Breast epithelium (tissue), 4 donors: Measurements from ENCODE around the gene PER3. TPM values are rescaled to one million over a fixed set of nuclear protein-coding genes. Genes with fewer than 3 reads are reported as not detected.
"Not testable (repeated sequence)": the region's sequence is repeated elsewhere in the genome, so short reads cannot be mapped to it uniquely, and the experiment has no call there.

ENCODE experiments used
- DNase-seq, 2 donors: peaks; one replicate each; pipeline ENCODE4 v3.0.0-alpha.2; 2019; ENCODE audit warnings: low spot score in 2 of 2
- H3K27ac ChIP-seq, 2 donors: fragments of 200-600 bp; sonication (generic) in 1 of 2; one replicate each; pipeline ENCODE4 v1.5.1; 2016 to 2019; ENCODE audit warnings: mild to moderate bottlenecking in 1 of 2
- H3K27me3 ChIP-seq, 2 donors: fragments of 200-600 bp; sonication (generic) in 1 of 2; one replicate each; pipeline versions ENCODE4 v1.5.1 to v1.6.0; 2017 to 2019; ENCODE audit warnings: control low read depth in 1 of 2, mild to moderate bottlenecking in 1 of 2
- H3K36me3 ChIP-seq: fragments of 200-600 bp; one replicate; pipeline ENCODE4 v1.5.1; 2019
- H3K4me1 ChIP-seq, 2 donors: fragments of 200-600 bp; sonication (generic); one replicate each; pipeline ENCODE4 v1.5.1; 2016 to 2019; ENCODE audit warnings: control low read depth in 1 of 2
- H3K4me3 ChIP-seq, 3 donors: fragments of 200-600 bp; sonication (generic); 1 replicate in 2 of 3; 2 replicates in 1 of 3; pipeline ENCODE4 v1.5.1; 2016 to 2019; ENCODE audit warnings: mild to moderate bottlenecking in 3 of 3, moderate library complexity in 2 of 3
- H3K9me3 ChIP-seq, 2 donors: fragments of 200-600 bp; sonication (generic) in 1 of 2; one replicate each; pipeline ENCODE4 v1.5.1; 2016 to 2019; ENCODE audit warnings: control low read depth in 1 of 2
- POLR2A ChIP-seq: fragments of 450-650 bp; IDR thresholded peaks from one replicate; pipeline ENCODE4 v1.6.1; 2016; ENCODE audit warnings: antibody characterized with exemption, mild to moderate bottlenecking, moderate library complexity
- POLR2AphosphoS5 ChIP-seq, 3 donors: sonication (generic); formaldehyde crosslinking; IDR thresholded peaks; one replicate each; pipeline ENCODE4 v1.6.1; 2017; ENCODE audit warnings: antibody characterized with exemption in 3 of 3
- intact Hi-C: fragments of 100-400 bp; cut with DNase I; formaldehyde crosslinking; loops from one replicate; pipeline ENCODE4 v1.15.1; 2023; ENCODE audit warnings: low total_unique reads
- total RNA-seq, 3 donors: library from RNA; depleted of rRNA; stranded (reverse); fragments of >200 nt; gene quantifications; one replicate each; pipeline ENCODE4 v1.1.0, GENCODE V29; 2016
- TF ChIP-seq, protein P1 (sequence below), 3 donors: fragments of 450-650 bp; IDR thresholded peaks; one replicate each; pipeline ENCODE4 v1.5.1; 2016 to 2017; ENCODE audit warnings: antibody characterized with exemption in 3 of 3, mild to moderate bottlenecking in 3 of 3, moderate library complexity in 3 of 3

Gene PER3
- total RNA-seq, 3 donors from 2014 or later = 15.4 to 22.9 (median 16.0) TPM

DNA sequence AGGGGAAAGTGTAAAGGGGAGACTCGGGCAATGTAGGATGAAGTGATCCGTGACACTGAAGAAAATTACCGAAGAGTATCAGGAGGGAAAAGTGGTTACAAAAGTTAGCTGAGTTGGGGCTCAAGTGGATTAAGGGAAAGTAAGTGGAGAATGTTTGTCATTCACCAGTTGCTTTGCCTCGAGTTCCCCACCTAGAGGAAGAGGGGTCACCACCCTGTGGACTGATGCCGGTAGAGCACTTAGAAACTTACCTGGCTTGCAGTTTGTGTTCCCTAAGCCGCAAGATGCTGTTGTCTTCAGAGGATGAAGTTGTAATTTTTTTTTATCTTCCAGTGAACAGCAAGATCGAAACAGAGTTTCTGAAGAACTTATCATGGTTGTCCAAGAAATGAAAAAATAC is 1.0 kb downstream of the PER3 start:
- Histone ChIP-seq H3K4me3 (peak overlapping the region; percentile 59 to 90 (median 72)), H3K27ac (peak overlapping the region in 1 of 2 donors; percentile 94), H3K4me1 (peaks cover 0 to 5% of the 10 kb centered on the region in 2 donors), H3K27me3 (no peaks in the 10 kb centered on the region), H3K9me3 (no peaks in the 10 kb centered on the region), H3K36me3 (no peaks in the 10 kb centered on the region)
- TF ChIP-seq, protein P1, sequence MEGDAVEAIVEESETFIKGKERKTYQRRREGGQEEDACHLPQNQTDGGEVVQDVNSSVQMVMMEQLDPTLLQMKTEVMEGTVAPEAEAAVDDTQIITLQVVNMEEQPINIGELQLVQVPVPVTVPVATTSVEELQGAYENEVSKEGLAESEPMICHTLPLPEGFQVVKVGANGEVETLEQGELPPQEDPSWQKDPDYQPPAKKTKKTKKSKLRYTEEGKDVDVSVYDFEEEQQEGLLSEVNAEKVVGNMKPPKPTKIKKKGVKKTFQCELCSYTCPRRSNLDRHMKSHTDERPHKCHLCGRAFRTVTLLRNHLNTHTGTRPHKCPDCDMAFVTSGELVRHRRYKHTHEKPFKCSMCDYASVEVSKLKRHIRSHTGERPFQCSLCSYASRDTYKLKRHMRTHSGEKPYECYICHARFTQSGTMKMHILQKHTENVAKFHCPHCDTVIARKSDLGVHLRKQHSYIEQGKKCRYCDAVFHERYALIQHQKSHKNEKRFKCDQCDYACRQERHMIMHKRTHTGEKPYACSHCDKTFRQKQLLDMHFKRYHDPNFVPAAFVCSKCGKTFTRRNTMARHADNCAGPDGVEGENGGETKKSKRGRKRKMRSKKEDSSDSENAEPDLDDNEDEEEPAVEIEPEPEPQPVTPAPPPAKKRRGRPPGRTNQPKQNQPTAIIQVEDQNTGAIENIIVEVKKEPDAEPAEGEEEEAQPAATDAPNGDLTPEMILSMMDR (IDR thresholded peaks at IDR 0.05) = no peak
- TF ChIP-seq POLR2A (no peak), POLR2AphosphoS5 (IDR thresholded peaks at IDR 0.05) (no peak)
- intact Hi-C loops = no loop called here
- DNase-seq = no peak

DNA sequence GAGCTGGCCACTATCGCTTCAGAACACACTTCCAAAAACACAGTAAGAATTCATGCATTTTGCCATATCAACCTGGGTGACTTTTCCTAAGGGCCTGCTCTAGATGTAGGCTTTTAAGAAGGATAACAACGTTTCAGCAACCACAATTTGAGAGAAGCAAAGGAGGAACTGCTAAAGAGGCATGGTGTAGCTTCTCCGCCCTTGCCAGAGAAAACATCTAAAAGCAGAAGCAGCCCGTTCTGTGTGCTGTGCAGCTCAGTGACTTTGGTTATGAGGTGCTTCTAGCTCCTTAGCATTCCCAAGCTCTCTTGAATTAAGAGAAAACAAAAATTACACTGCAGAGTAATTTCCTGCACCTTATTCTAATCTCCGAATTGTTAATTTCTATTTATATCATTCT is 2.7 kb downstream of the PER3 start:
- DNase-seq = no peak
- no peaks in the 10 kb centered on the region for H3K27me3 ChIP-seq
- H3K27ac ChIP-seq = no peak overlapping the region
- H3K36me3 ChIP-seq = peaks cover 4% of the 10 kb centered on the region
- H3K4me3 ChIP-seq = no peak overlapping the region
- peaks cover 0 to 5% of the 10 kb centered on the region in 2 donors for H3K4me1 ChIP-seq
- peaks cover 8 to 11% of the 10 kb centered on the region in 2 donors for H3K9me3 ChIP-seq
- intact Hi-C loops = no loop called here
- TF ChIP-seq POLR2AphosphoS5 (IDR thresholded peaks at IDR 0.05) = no peak
- TF ChIP-seq POLR2A = no peak
- TF ChIP-seq, protein P1 (IDR thresholded peaks at IDR 0.05) = no peak

DNA sequence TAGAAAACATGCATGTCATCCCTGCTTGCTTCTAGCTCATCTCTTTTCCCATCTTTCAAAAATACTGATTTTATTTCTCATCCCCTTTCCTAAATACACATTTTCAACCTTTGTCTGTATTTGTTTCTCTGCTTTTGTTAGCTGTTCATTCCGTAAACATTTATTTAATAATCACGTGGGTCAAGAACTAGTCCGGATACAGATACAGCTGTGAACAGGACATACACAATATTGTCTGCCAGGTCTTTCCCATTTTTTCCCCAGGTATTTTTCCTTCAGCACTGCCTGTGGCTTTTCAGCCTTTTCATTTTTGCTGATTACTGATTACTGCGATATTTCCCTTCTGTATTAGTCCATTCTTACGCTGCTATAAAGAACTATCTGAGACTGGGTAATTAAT is 5.7 kb downstream of the PER3 start:
- Histone ChIP-seq H3K36me3 (peaks cover 4% of the 10 kb centered on the region), H3K9me3 (peaks cover 8 to 11% of the 10 kb centered on the region in 2 donors), H3K27me3 (no peaks in the 10 kb centered on the region), H3K4me1 (peaks cover 0 to under 1% of the 10 kb centered on the region in 2 donors), H3K4me3 (no peak overlapping the region), H3K27ac (no peak overlapping the region)
- DNase-seq = no peak
- TF ChIP-seq POLR2A (no peak), POLR2AphosphoS5 (IDR thresholded peaks at IDR 0.05) (no peak)
- TF ChIP-seq, protein P1 (IDR thresholded peaks at IDR 0.05) = no peak
- intact Hi-C loops = no loop called here

DNA sequence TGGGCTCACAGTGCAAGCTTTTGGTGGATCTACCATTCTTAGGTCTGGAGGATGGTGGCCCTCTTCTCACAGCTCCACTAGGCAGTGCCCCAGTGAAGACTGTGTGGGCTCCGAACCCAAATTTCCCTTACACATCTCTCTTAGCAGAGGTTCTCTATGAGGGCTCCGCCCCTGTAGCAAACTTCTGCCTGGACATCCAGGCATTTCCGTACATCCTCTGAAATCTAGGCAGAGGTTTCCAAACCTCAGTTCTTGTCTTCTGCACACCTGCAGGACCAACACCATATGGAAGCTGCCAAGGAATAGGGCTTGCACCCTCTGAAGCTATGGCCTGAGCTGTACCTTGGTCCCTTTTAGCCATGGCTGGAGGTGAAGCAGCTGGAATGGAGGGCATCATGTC is 6.9 kb downstream of the PER3 start:
- peaks cover 8 to 11% of the 10 kb centered on the region in 2 donors for H3K9me3 ChIP-seq
- H3K4me3 ChIP-seq, intact Hi-C loops, H3K4me1 ChIP-seq, H3K27ac ChIP-seq, H3K27me3 ChIP-seq, H3K36me3 ChIP-seq, DNase-seq: not testable (repeated sequence)

DNA sequence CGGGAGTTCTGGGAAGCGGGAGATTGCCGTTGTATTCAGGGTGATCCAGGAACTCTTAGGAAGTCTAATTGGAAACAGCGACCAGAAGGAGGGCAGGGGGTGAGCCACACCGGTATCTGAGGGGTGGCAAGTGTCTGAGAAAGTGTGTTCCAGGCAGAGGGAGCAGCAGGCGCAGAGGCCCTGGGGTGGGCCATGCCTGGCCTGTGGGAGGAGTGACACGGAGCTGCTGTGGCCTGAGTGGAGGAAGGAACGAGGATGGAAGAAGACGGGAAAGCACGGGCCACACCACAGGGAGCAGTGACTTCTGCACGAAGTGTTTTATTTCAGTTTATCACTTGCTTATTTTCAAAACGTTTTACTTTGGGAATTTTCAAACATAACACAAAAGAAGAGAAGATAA is 11.3 kb downstream of the PER3 start:
- H3K4me1 ChIP-seq = no peaks in the 10 kb centered on the region
- H3K9me3 ChIP-seq = peaks cover 8 to 9% of the 10 kb centered on the region in 2 donors
- H3K4me3 ChIP-seq = no peak overlapping the region
- no peaks in the 10 kb centered on the region for H3K27me3 ChIP-seq
- DNase-seq = no peak
- no peak overlapping the region for H3K27ac ChIP-seq
- TF ChIP-seq POLR2AphosphoS5 (IDR thresholded peaks at IDR 0.05) = no peak
- TF ChIP-seq, protein P1 (IDR thresholded peaks at IDR 0.05) = no peak
- TF ChIP-seq POLR2A = no peak
- peaks cover 4% of the 10 kb centered on the region for H3K36me3 ChIP-seq
- intact Hi-C loops = no loop called here

DNA sequence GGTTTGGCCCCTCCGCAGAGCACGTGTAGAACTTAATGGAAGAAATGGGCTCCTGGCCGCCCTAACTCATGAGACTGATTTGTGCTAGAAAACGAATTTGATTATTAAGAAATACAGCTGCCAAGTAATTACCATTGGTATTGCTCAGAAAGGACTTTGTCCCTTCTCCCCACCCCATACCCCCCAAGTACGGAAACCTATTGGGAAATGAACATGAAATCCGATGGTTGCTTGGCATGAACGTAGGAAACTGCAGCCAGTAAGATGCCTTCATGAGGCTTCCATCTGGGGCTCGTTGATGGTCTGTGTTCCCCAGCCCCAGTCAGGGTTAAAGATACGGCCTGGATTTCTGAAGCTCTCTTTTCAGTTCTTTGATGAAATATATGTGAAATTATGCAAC is 21.4 kb downstream of the PER3 start:
- Histone ChIP-seq H3K27ac (no peak overlapping the region), H3K4me3 (no peak overlapping the region), H3K4me1 (no peaks in the 10 kb centered on the region), H3K36me3 (peaks cover 6% of the 10 kb centered on the region), H3K9me3 (no peaks in the 10 kb centered on the region), H3K27me3 (no peaks in the 10 kb centered on the region)
- intact Hi-C loops = no loop called here
- TF ChIP-seq POLR2AphosphoS5 (IDR thresholded peaks at IDR 0.05) = no peak
- no peak for TF ChIP-seq POLR2A
- TF ChIP-seq, protein P1 (IDR thresholded peaks at IDR 0.05) = no peak
- DNase-seq = no peak
